Astrocyte of the cerebellum (primary cell): ENCODE data around the gene LBHD1.
"Not testable (repeated sequence)": the region's sequence is repeated elsewhere in the genome, so short reads cannot be mapped to it uniquely, and the experiment has no call there.

Experiments
- DNase-seq: peaks from one replicate; pipeline ENCODE4 v3.0.0-alpha.2; 2011; ENCODE audit warnings: low read depth
- H3K4me3 ChIP-seq: 2 replicates; pipeline ENCODE4 v1.5.1; 2011; ENCODE audit warnings: mild to moderate bottlenecking, low read depth, low read length, moderate library complexity
- CTCF ChIP-seq: IDR thresholded peaks from 2 replicates; pipeline ENCODE4 v1.5.1; 2012; ENCODE audit warnings: low read length, low read depth, moderate library complexity, mild to moderate bottlenecking; ENCODE audit errors: missing control alignments
- in situ Hi-C: cut with HindIII; loops from 2 replicates; pipeline ENCODE4 v1.10.0; 2017; ENCODE audit warnings: low sequenced_read_pairs

LBHD1 gene

GRCh38 chr11:62707277-62707861 is 35.3 kb upstream of the LBHD1 start, which contains the start of the genes BSCL2 and GNG3:
Gene BSCL2, minus strand, starts transcription at chr11:62707424. Its CDS starts 229 bp downstream, at chr11:62707195.
Gene GNG3, plus strand, starts transcription at chr11:62707676. Its CDS starts 620 bp downstream, at chr11:62708296.
- no peak for TF ChIP-seq CTCF
- DNase-seq: no peak
- H3K4me3 ChIP-seq: peak within 1 kb of the TSS; percentile 60
- in situ Hi-C loops: no loop called here

- no peak for DNase-seq
- TF ChIP-seq CTCF: no peak
- peak overlapping the region; percentile 60 for H3K4me3 ChIP-seq
- in situ Hi-C loops: no loop called here
Measured at GRCh38 chr11:62706850-62707247, 34.8 kb upstream of the LBHD1 start.

- DNase-seq: peak; percentile 84
- TF ChIP-seq CTCF: no peak
- peak overlapping the region; percentile 60 for H3K4me3 ChIP-seq
- in situ Hi-C loops: no loop called here
Measured at GRCh38 chr11:62705880-62706849, 34.1 kb upstream of the LBHD1 start.

GRCh38 chr11:62705413-62705812 is 33.3 kb upstream of the LBHD1 start:
- no peak for TF ChIP-seq CTCF
- no peak for DNase-seq

DNA sequence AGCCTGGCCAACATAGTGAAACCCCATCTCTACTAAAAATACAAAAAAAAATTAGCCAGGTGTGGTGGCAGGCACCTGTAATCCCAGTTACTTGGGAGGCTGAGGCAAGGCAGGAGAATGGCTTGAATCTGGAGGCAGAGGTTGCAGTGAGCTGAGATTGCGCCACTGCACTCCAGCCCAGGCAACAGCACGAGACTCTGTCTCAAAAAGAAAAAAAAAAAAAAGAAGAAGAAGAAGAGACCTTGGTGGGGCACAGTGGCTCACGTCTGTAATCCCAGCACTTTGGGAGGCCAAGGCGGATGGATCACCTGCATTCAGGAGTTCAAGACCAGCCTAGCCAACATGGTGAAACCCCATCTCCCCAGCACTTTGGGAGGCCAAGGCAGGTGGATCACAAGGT is 31.9 kb upstream of the LBHD1 start:
- in situ Hi-C loops, H3K4me3 ChIP-seq, DNase-seq: not testable (repeated sequence)

More at GRCh38 chr11:62705413-62705812, 33.3 kb upstream of the LBHD1 start:
- peak overlapping the region; percentile 60 for H3K4me3 ChIP-seq
- in situ Hi-C loops: no loop called here

DNA sequence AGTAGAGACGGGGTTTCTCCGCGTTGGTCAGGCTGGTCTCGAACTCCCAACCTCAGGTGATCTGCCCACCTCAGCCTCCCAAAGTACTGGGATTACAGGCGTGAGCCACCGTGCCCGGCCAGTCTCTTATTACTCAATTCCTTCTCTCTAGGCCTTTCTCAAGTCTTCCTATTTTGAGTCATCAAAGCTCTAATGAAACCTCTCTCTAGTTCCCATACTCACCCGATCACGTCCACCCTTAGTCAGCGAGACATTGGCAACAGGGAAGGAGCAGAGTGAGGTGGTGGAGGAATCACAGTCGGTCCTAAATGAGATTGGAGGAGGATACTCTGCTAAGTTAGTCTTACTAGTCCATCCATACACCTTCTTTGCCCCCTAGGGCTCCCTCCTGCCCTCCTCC is 30.2 kb upstream of the LBHD1 start:
- H3K4me3 ChIP-seq: no peak overlapping the region
- DNase-seq: no peak
- in situ Hi-C loops: no loop called here
- TF ChIP-seq CTCF: no peak
